ENCODE measurements around the gene AURKA.

DNA sequence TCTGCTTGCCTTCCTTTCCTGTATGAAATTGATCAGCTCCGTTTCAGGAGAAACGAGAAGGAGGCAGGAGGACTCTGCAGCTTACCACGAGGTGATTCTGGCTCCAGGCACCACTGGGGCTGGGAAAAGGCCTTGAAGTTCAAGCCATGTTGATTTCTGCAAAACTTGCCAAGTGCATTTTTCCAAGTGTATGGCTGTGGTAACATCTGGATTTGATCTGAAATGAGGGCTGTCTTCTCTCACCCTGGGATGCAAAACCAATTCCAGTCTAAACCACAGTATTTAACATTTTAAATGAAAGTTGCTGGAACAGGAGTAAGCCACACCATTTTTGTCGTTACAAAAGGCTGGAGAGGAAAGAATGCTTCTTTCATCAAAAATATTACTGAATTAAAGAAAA, 69.3 kb downstream of the AURKA start:
- no peak for TF ChIP-seq POLR2A (IDR thresholded peaks at IDR 0.05)
- TF ChIP-seq, protein P1, sequence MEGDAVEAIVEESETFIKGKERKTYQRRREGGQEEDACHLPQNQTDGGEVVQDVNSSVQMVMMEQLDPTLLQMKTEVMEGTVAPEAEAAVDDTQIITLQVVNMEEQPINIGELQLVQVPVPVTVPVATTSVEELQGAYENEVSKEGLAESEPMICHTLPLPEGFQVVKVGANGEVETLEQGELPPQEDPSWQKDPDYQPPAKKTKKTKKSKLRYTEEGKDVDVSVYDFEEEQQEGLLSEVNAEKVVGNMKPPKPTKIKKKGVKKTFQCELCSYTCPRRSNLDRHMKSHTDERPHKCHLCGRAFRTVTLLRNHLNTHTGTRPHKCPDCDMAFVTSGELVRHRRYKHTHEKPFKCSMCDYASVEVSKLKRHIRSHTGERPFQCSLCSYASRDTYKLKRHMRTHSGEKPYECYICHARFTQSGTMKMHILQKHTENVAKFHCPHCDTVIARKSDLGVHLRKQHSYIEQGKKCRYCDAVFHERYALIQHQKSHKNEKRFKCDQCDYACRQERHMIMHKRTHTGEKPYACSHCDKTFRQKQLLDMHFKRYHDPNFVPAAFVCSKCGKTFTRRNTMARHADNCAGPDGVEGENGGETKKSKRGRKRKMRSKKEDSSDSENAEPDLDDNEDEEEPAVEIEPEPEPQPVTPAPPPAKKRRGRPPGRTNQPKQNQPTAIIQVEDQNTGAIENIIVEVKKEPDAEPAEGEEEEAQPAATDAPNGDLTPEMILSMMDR (IDR thresholded peaks at IDR 0.05): no peak
